ENCODE measurements around the gene DGKA. TPM values are rescaled to one million over a fixed set of nuclear protein-coding genes. Genes with fewer than 3 reads are reported as not detected.

Gene DGKA
- total RNA-seq (2016; rRNA removed; fragmentation: Illumina TruSeq; extraction: Trizol) (2.4 and 2.7 TPM in 2 replicates), polyA plus RNA-seq (2011; rRNA removed) (5.4 and 7.6 TPM in 2 replicates), polyA minus RNA-seq (2011; rRNA and poly(A)+ RNA removed; ENCODE audit: low replicate concordance) (6.8 and 8.5 TPM in 2 replicates), Bru-seq, nascent RNA (percentile 36 among the genes with signal in this experiment), BruChase-seq, experiment 1, labeled RNA remaining after a 6-hour chase (percentile 40 among the genes with signal in this experiment), BruChase-seq, experiment 2, labeled RNA remaining after a 2-hour chase (percentile 36 among the genes with signal in this experiment)
- total RNA-seq (2016; cell fraction: cytosol; rRNA removed; fragmentation: Illumina TruSeq; extraction: Trizol; ENCODE audit: low read depth): 1.1 and 1.9 TPM in 2 replicates
- 2.7 and 2.9 TPM in 2 replicates for total RNA-seq (2016; cell fraction: insoluble cytoplasmic fraction; rRNA removed; fragmentation: Illumina TruSeq; extraction: Trizol)
- 1.3 and 2.1 TPM in 2 replicates for total RNA-seq (2016; cell fraction: membrane; rRNA removed; fragmentation: Illumina TruSeq; extraction: Trizol)
- total RNA-seq (2016; cell fraction: nucleus; rRNA removed; fragmentation: Illumina TruSeq; extraction: Trizol): 3.6 and 4.1 TPM in 2 replicates
- polyA plus RNA-seq (2011; cell fraction: cytosol; rRNA removed): 4.6 and 23.7 TPM in 2 replicates
- polyA plus RNA-seq (2011; cell fraction: nucleus; rRNA removed): 43.0 and 71.3 TPM in 2 replicates
- 8.8 and 12.1 TPM in 2 replicates for polyA plus RNA-seq (2012)
- 0.36 and 0.54 TPM in 2 replicates for polyA plus RNA-seq (2016; cell fraction: cytosol; fragmentation: Illumina TruSeq; extraction: Trizol; ENCODE audit: low read depth)
- 3.2 and 5.2 TPM in 2 replicates for polyA plus RNA-seq (2016; cell fraction: insoluble cytoplasmic fraction; fragmentation: Illumina TruSeq; extraction: Trizol; ENCODE audit: low read depth)
- polyA plus RNA-seq (2016; cell fraction: membrane; fragmentation: Illumina TruSeq; extraction: Trizol; ENCODE audit: low read depth): 0.80 and 1.6 TPM in 2 replicates
- 6.1 and 11.3 TPM in 2 replicates for polyA plus RNA-seq (2016; cell fraction: nucleus; fragmentation: Illumina TruSeq; extraction: Trizol; ENCODE audit: insufficient read depth, low read depth)
- polyA minus RNA-seq (2011; cell fraction: cytosol; rRNA and poly(A)+ RNA removed): 3.0 and 5.1 TPM in 2 replicates
- 14.8 and 18.0 TPM in 2 replicates for polyA minus RNA-seq (2011; cell fraction: nucleus; rRNA and poly(A)+ RNA removed)
- long read RNA-seq, experiment 1, partial matches to known transcripts: 0 of 3 reads
- long read RNA-seq, experiment 1, other reads (novel, unspliced or antisense): 3 of 3 reads
- long read RNA-seq, experiment 2, partial matches to known transcripts: 3 of 12 reads
- long read RNA-seq, experiment 2, other reads (novel, unspliced or antisense): 8 of 12 reads

- ChIA-PET POLR2A (interaction anchor here (0.6 to 10.5 kb wide), 9 partner anchors 22 to 173 kb away, joined by 3 to 108 read pairs (median 4); partner anchors contain the start of genes DNAJC14, ORMDL2, PA2G4 and RAB5B), CTCF (ENCODE audit: low intra/inter-chr PET ratio, low total read pairs) (interaction anchor here (1.5 kb wide), 1 partner anchor 9 kb away, joined by 5 read pairs; no protein-coding TSS in a partner anchor)
- intact Hi-C loops (cut with micrococcal nuclease; ENCODE audit: unreplicated experiment): loop anchor here (1.0 to 5.0 kb wide), 2 partner anchors 110 to 194 kb away; partner anchors contain the start of gene RPS26
- in situ Hi-C loops (cut with HindIII; ENCODE audit: extremely low pct_ligation_motif_present, low pct_unique_long_range_greater_than_20kb): no loop called here
- no peaks in the 10 kb centered on the region for H4K20me1 ChIP-seq (ENCODE audit: insufficient read depth, low read length)
- peak within 1 kb of the TSS; percentile 42 for H3K27ac ChIP-seq (ENCODE audit: extremely low read length, insufficient read depth, low read length)
- H3K9me3 ChIP-seq (ENCODE audit: low read length): no peaks in the 10 kb centered on the region
- peaks cover 0 to 11% of the 10 kb centered on the region in 2 experiments; a peak in 1 of 5 replicates for H3K27me3 ChIP-seq (ENCODE audit: control insufficient read depth in 1 of 2, insufficient read depth in 2 of 2, low read length in 2 of 2)
- BruUV-seq (replicated peaks): no TSS peak
- DNase-seq (ENCODE audit: low spot score): peak; percentile 65
- peak within 1 kb of the TSS; percentile 70 to 80 (median 80) for H3K4me3 ChIP-seq (replicated peaks in 1 of 3; ENCODE audit: insufficient read depth in 1 of 3, low read depth in 2 of 3, low read length in 3 of 3)
- peak within 1 kb of the TSS; percentile 97 for H3K4me2 ChIP-seq (ENCODE audit: low read depth, low read length)
- peak; percentile 36 for ATAC-seq
- FAIRE-seq: peak; percentile 56
- whole genome bisulfite sequencing (ENCODE audit: low lambda C conversion rate): 29% methylated on average over 3 of the region's 3 CpGs
- H3K4me1 ChIP-seq (ENCODE audit: insufficient read depth, low read length): peaks cover 52% of the 10 kb centered on the region
- no peaks in the 10 kb centered on the region for H3K36me3 ChIP-seq (replicated peaks in 1 of 2; ENCODE audit: control insufficient read depth in 1 of 2, insufficient read depth in 2 of 2, low read length in 2 of 2)
- peak within 1 kb of the TSS; percentile 61 for H3K9ac ChIP-seq (ENCODE audit: insufficient read depth, low read depth, low read length)
- H2AFZ ChIP-seq (ENCODE audit: low read length): no peak within 1 kb of the TSS
- H3K79me2 ChIP-seq (ENCODE audit: insufficient read depth, low read length): peaks cover 20% of the 10 kb centered on the region
- TF ChIP-seq TIGD3 (CRISPR knock-in tag; IDR thresholded peaks at IDR 0.05; ENCODE audit: borderline replicate concordance): no peak
- TF ChIP-seq DNMT3B (CRISPR knock-in tag; conservative IDR thresholded peaks at IDR 0.05): 0 out of 2 replicates have a peak, but pooled peaks have one; percentile 36
- no peak for TF ChIP-seq CREB3 (CRISPR knock-in tag; IDR thresholded peaks at IDR 0.05)
- no peak for TF ChIP-seq MTF1 (CRISPR knock-in tag; IDR thresholded peaks at IDR 0.05)
- no peak for TF ChIP-seq GATAD2A (CRISPR knock-in tag; IDR thresholded peaks at IDR 0.05)
- TF ChIP-seq ZSCAN12 (CRISPR knock-in tag; IDR thresholded peaks at IDR 0.05): no peak
- TF ChIP-seq ZBTB3 (CRISPR knock-in tag; IDR thresholded peaks at IDR 0.05; ENCODE audit: borderline replicate concordance, low read depth): no peak
- 0 out of 2 replicates have a peak, but pooled peaks have one; percentile 28 for TF ChIP-seq SALL2 (CRISPR knock-in tag; IDR thresholded peaks at IDR 0.05)
- peak; percentile 20; the same call in 1 of the 2 replicates for TF ChIP-seq FOXA3 (CRISPR knock-in tag; IDR thresholded peaks at IDR 0.05)
- TF ChIP-seq ZNF281 (CRISPR knock-in tag; IDR thresholded peaks at IDR 0.05; ENCODE audit: borderline replicate concordance): 0 out of 2 replicates have a peak, but pooled peaks have one; percentile 31
These were observed at the start of gene DGKA for GRCh38 chr12:55930771-55931316. Gene DGKA, plus strand, starts transcription at chr12:55931162. Its CDS starts 5,342 bp downstream, at chr12:55936504.
